WTC11 (cell line): ENCODE data around the gene CCL13.

ENCODE experiments used
- ATF1 ChIP-seq: sonication (generic); formaldehyde crosslinking; IDR thresholded peaks from 2 replicates; pipeline ENCODE4 v1.8.1; 2023; ENCODE audit warnings: mild to moderate bottlenecking, moderate library complexity, missing genetic modification reagents
- CBFB ChIP-seq: sonication (generic); formaldehyde crosslinking; IDR thresholded peaks from 2 replicates; pipeline ENCODE4 v1.8.1; 2022; ENCODE audit warnings: mild to moderate bottlenecking, low read depth, missing genetic modification reagents
- CTCF ChIP-seq: fragments of 200-600 bp; IDR thresholded peaks from 2 replicates; pipeline ENCODE4 v1.8.0; 2022; ENCODE audit warnings: antibody characterized with exemption
- E2F4 ChIP-seq: sonication (generic); formaldehyde crosslinking; IDR thresholded peaks from 2 replicates; pipeline ENCODE4 v1.8.1; 2022; ENCODE audit warnings: low read depth, mild to moderate bottlenecking, moderate library complexity, missing genetic modification reagents, borderline replicate concordance
- FOXJ3 ChIP-seq: sonication (generic); formaldehyde crosslinking; IDR thresholded peaks from 2 replicates; pipeline ENCODE4 v1.9.0; 2021; ENCODE audit warnings: missing genetic modification reagents, mild to moderate bottlenecking, borderline replicate concordance
- FOXK1 ChIP-seq: sonication (generic); formaldehyde crosslinking; IDR thresholded peaks from 2 replicates; pipeline ENCODE4 v1.8.0; 2022; ENCODE audit warnings: mild to moderate bottlenecking, moderate library complexity, missing genetic modification reagents
- HMGXB4 ChIP-seq: sonication (generic); formaldehyde crosslinking; IDR thresholded peaks from 2 replicates; pipeline ENCODE4 v1.8.1; 2023; ENCODE audit warnings: mild to moderate bottlenecking, moderate library complexity, missing genetic modification reagents
- JUN ChIP-seq: sonication (generic); formaldehyde crosslinking; IDR thresholded peaks from 2 replicates; pipeline ENCODE4 v1.8.0; 2023; ENCODE audit warnings: mild to moderate bottlenecking, missing genetic modification reagents
- NFYB ChIP-seq: sonication (generic); formaldehyde crosslinking; conservative IDR thresholded peaks from 2 replicates; pipeline ENCODE4 v1.8.0; 2022; ENCODE audit warnings: low read depth, missing genetic modification reagents
- NR3C1 ChIP-seq: sonication (generic); formaldehyde crosslinking; conservative IDR thresholded peaks from 2 replicates; pipeline ENCODE4 v1.8.1; 2023; ENCODE audit warnings: low read depth, mild to moderate bottlenecking, missing genetic modification reagents
- SP1 ChIP-seq: sonication (generic); formaldehyde crosslinking; conservative IDR thresholded peaks from 2 replicates; pipeline ENCODE4 v1.8.1; 2022; ENCODE audit warnings: missing genetic modification reagents
- TEAD4 ChIP-seq: sonication (generic); formaldehyde crosslinking; IDR thresholded peaks from 2 replicates; pipeline ENCODE4 v1.8.0; 2022; ENCODE audit warnings: mild to moderate bottlenecking, missing genetic modification reagents
- ZNF232 ChIP-seq: sonication (generic); formaldehyde crosslinking; IDR thresholded peaks from 2 replicates; pipeline ENCODE4 v1.8.0; 2022; ENCODE audit warnings: mild to moderate bottlenecking, missing genetic modification reagents
- ZNF423 ChIP-seq: fragments of 250-450 bp; sonication (Bioruptor Pico); IDR thresholded peaks from 2 replicates; pipeline ENCODE4 v2.1.2; 2022; ENCODE audit warnings: mild to moderate bottlenecking, moderate library complexity

GRCh38 chr17:34311291-34311690, 45.0 kb upstream of the CCL13 start:
- TF ChIP-seq CTCF, result no peak
- TF ChIP-seq ZNF423 (CRISPR knock-in tag), result no peak
- TF ChIP-seq NR3C1 (CRISPR knock-in tag), result no peak
- no peak for TF ChIP-seq FOXJ3 (CRISPR knock-in tag)
- no peak for TF ChIP-seq SP1 (CRISPR knock-in tag)
- no peak for TF ChIP-seq HMGXB4 (CRISPR knock-in tag)
- TF ChIP-seq FOXK1 (CRISPR knock-in tag), result no peak
- no peak for TF ChIP-seq NFYB (CRISPR knock-in tag)
- TF ChIP-seq ZNF232 (CRISPR knock-in tag), result no peak
- no peak for TF ChIP-seq TEAD4 (CRISPR knock-in tag)
- TF ChIP-seq CBFB (CRISPR knock-in tag), result no peak
- TF ChIP-seq E2F4, result no peak
- TF ChIP-seq JUN (CRISPR knock-in tag), result no peak
- no peak for TF ChIP-seq ATF1
